ENCODE data around the gene RCN1.

GRCh38 chr11:32115446-32115845, 24.6 kb downstream of the RCN1 start:
- TF ChIP-seq CTCF (IDR thresholded peaks at IDR 0.05) (no peak), MAZ (IDR thresholded peaks at IDR 0.05; ENCODE audit: borderline replicate concordance, low read depth, low read length) (no peak)

All from A549 (cell line).